HEK293T (cell line): ENCODE data around the gene SYNE1.

Experiments
- CTCF ChIA-PET: fragments of 350-600 bp; formaldehyde crosslinking; extraction: SDS; loops from one replicate; lab custom pipeline; 2021; ENCODE audit warnings: antibody characterized with exemption, inconsistent platforms; lab: Yijun Ruan, JAX
- POLR2A ChIA-PET: fragments of 350-600 bp; formaldehyde crosslinking; extraction: SDS; loops from one replicate; lab custom pipeline; 2020; ENCODE audit warnings: antibody characterized with exemption, inconsistent platforms; lab: Yijun Ruan, JAX
- DNase-seq: peaks from one replicate; pipeline ENCODE4 v3.0.0; 2012; ENCODE audit warnings: mixed read lengths; ENCODE audit errors: extremely low spot score
- ARNT ChIP-seq: fragments of 450-650 bp; IDR thresholded peaks from 2 replicates; pipeline ENCODE4 v1.6.1; 2017; ENCODE audit warnings: mild to moderate bottlenecking
- BHLHE40 ChIP-seq: fragments of 450-650 bp; IDR thresholded peaks from 2 replicates; pipeline ENCODE4 v1.6.1; 2016; ENCODE audit warnings: mild to moderate bottlenecking, moderate library complexity, borderline replicate concordance
- CTBP1 ChIP-seq: fragments of 450-650 bp; IDR thresholded peaks from 2 replicates; pipeline ENCODE4 v1.6.1; 2016; ENCODE audit warnings: borderline replicate concordance
- ELF4 ChIP-seq: fragments of 450-650 bp; IDR thresholded peaks from 2 replicates; pipeline ENCODE4 v1.6.1; 2017; ENCODE audit warnings: antibody characterized with exemption
- FOXA1 ChIP-seq: fragments of 450-650 bp; IDR thresholded peaks from 2 replicates; pipeline ENCODE4 v1.6.1; 2016; ENCODE audit warnings: mild to moderate bottlenecking
- FOXK2 ChIP-seq: fragments of 450-650 bp; IDR thresholded peaks from 2 replicates; pipeline ENCODE4 v1.6.1; 2016; ENCODE audit warnings: mild to moderate bottlenecking
- FOXM1 ChIP-seq: fragments of 450-650 bp; IDR thresholded peaks from 2 replicates; pipeline ENCODE4 v1.6.1; 2017; ENCODE audit warnings: mild to moderate bottlenecking, borderline replicate concordance
- HDGF ChIP-seq: fragments of 450-650 bp; IDR thresholded peaks from 2 replicates; pipeline ENCODE4 v1.6.1; 2017; ENCODE audit warnings: antibody characterized with exemption, borderline replicate concordance
- L3MBTL2 ChIP-seq: fragments of 450-650 bp; conservative IDR thresholded peaks from 2 replicates; pipeline ENCODE4 v1.6.1; 2016; ENCODE audit warnings: mild to moderate bottlenecking
- LEF1 ChIP-seq: fragments of 450-650 bp; IDR thresholded peaks from 2 replicates; pipeline ENCODE4 v1.6.1; 2017; ENCODE audit warnings: mild to moderate bottlenecking, borderline replicate concordance
- NFRKB ChIP-seq: fragments of 450-650 bp; IDR thresholded peaks from 2 replicates; pipeline ENCODE4 v1.6.1; 2016; ENCODE audit warnings: mild to moderate bottlenecking, moderate library complexity
- SP1 ChIP-seq: fragments of 450-650 bp; IDR thresholded peaks from 2 replicates; pipeline ENCODE4 v1.6.1; 2017
- SUZ12 ChIP-seq: fragments of 450-650 bp; IDR thresholded peaks from 2 replicates; pipeline ENCODE4 v1.6.1; 2016; ENCODE audit warnings: mild to moderate bottlenecking
- TARDBP ChIP-seq: fragments of 450-650 bp; IDR thresholded peaks from 2 replicates; pipeline ENCODE4 v1.6.1; 2016
- ZNF384 ChIP-seq: fragments of 450-650 bp; IDR thresholded peaks from 2 replicates; pipeline ENCODE4 v1.6.1; 2016
- TF ChIP-seq, protein P1 (sequence below): fragments of 450-650 bp; IDR thresholded peaks from 2 replicates; pipeline ENCODE4 v1.6.1; 2016

The SYNE1 gene

DNA sequence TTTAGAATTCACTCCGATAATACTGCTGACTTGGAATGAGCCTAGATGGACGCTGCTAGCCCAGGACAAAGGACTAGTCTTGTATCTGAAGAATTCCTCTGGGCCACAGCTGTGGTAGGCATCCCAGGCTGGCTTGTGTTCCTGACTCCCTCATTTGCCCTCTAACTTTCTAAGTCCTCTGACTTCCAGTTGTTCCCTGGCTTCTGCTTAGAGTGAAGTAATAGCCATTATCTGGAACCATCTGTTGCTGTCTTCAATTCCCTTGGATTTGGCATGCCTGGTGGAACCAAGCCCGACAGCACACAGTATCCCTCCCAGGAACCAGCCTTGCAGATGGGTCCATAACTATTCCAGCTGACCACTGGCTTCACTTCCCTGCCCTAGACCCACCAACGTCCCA, 376.0 kb downstream of the SYNE1 start:
- ChIA-PET CTCF (no interaction called here), POLR2A (no interaction called here)

DNA sequence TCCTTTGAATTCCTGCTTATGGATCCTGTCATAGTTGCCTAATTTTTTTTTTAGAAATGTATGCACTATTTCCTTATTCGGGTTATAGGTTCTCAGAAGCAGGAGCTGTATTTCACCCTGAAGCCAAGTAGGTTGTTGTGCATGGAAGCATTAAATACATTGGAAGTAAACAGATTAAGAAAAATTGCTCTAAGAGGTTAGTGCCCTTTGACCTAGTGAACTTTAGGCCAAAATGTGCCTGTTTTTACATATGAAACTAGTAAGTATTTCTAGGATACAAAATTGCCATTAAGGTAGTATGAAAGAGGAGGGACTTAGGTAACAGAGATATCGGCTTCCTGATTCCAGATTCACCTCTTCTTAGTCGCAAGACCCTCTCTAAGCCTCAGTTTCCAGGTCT, 377.9 kb downstream of the SYNE1 start:
- POLR2A ChIA-PET = no interaction called here
- no peak for DNase-seq
- CTCF ChIA-PET = no interaction called here
- TF ChIP-seq CTBP1 = no peak
- TF ChIP-seq SP1 = no peak
- no peak for TF ChIP-seq LEF1
- no peak for TF ChIP-seq TARDBP
- TF ChIP-seq FOXK2 = no peak
- no peak for TF ChIP-seq FOXM1
- no peak for TF ChIP-seq ELF4
- no peak for TF ChIP-seq BHLHE40
- TF ChIP-seq ZNF384 = no peak
- TF ChIP-seq FOXA1 = no peak
- no peak for TF ChIP-seq SUZ12
- TF ChIP-seq ARNT = no peak
- TF ChIP-seq HDGF = no peak
- TF ChIP-seq, protein P1, sequence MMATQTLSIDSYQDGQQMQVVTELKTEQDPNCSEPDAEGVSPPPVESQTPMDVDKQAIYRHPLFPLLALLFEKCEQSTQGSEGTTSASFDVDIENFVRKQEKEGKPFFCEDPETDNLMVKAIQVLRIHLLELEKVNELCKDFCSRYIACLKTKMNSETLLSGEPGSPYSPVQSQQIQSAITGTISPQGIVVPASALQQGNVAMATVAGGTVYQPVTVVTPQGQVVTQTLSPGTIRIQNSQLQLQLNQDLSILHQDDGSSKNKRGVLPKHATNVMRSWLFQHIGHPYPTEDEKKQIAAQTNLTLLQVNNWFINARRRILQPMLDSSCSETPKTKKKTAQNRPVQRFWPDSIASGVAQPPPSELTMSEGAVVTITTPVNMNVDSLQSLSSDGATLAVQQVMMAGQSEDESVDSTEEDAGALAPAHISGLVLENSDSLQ = no peak
- no peak for TF ChIP-seq L3MBTL2
- no peak for TF ChIP-seq NFRKB

More for the DNA sequence above, 376.0 kb downstream of the SYNE1 start:
- no peak for DNase-seq
- TF ChIP-seq, protein P1 = no peak
- TF ChIP-seq L3MBTL2 (no peak), NFRKB (no peak), ZNF384 (no peak), FOXA1 (no peak), SUZ12 (no peak), BHLHE40 (no peak), HDGF (no peak), TARDBP (no peak), ELF4 (no peak), CTBP1 (no peak), ARNT (no peak), FOXM1 (no peak), FOXK2 (no peak), SP1 (no peak), LEF1 (no peak)

DNA sequence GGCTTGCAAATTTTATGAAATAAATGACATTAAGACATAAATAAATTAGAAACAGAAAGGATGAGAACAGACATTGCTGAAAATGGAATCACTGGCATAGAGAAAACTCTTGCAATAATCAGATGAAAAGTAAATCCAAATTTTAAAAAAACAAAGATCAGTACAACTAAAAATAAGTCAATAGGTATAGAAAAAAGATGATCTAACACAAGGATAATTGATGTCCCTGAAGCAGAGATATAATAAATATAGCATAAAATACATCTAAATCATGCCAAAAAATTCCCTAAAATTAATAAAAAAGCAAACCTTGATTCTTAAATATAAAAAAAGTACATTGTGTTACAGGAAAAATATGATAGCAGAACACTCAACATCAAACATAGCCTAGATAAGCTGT, 379.6 kb downstream of the SYNE1 start:
- POLR2A ChIA-PET = no interaction called here
- CTCF ChIA-PET = interaction anchor here (0.6 kb wide), 1 partner anchor 382 kb away, joined by 3 read pairs; no protein-coding TSS in a partner anchor

DNA sequence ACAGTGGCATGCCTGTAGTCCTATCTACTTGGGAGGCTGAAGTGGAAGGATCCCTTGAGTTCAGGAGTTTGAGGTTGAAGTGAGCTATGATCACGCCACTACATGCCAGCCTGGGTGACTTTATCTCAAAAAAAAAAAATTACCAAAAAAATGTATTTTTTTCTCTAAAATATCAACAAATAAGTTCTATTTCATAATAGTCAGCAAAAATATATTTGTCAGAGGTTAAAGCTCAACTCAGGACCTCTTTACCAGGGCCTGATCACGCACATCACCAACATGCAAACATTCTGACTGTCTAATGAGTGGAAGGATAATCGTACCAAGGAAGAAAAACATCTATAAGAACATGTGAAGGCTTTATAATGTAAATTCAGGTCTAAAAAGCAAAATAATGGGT, 387.0 kb downstream of the SYNE1 start:
- DNase-seq = no peak
- TF ChIP-seq ARNT (no peak), HDGF (no peak), LEF1 (no peak), L3MBTL2 (no peak), FOXM1 (no peak), BHLHE40 (no peak), TARDBP (no peak), NFRKB (no peak), ZNF384 (no peak)
- TF ChIP-seq, protein P1 = no peak

More for the DNA sequence above, 379.6 kb downstream of the SYNE1 start:
- TF ChIP-seq BHLHE40 = no peak
- TF ChIP-seq ZNF384 = no peak
- TF ChIP-seq FOXA1 = no peak
- DNase-seq = no peak

DNA sequence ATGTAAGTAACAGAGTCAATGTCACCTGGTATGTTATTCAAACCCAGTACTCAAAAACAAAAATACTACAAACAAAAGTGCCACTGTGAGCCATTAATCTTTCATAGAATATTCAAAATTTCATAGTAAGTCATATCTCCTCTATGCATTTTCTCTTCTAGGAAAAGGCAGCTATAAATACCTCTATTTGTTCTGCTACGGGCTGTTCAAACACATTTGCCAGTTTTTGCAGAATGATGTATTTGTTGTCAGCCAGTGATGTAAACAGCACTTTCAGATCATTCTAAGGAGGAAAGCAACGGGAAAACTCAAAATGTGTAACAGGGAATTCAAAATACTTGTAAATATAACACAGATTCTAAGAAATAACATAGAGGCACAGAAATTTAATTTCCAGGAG, 388.2 kb downstream of the SYNE1 start:
- no peak for TF ChIP-seq SP1
- TF ChIP-seq FOXA1 = no peak
- no peak for TF ChIP-seq FOXK2
- TF ChIP-seq BHLHE40 = no peak
- TF ChIP-seq NFRKB = no peak
- TF ChIP-seq FOXM1 = no peak
- no peak for TF ChIP-seq CTBP1
- TF ChIP-seq ARNT = no peak
- TF ChIP-seq ZNF384 = no peak
- no peak for TF ChIP-seq SUZ12
- TF ChIP-seq L3MBTL2 = no peak
- no peak for DNase-seq
- ChIA-PET CTCF (no interaction called here), POLR2A (no interaction called here)

More for the DNA sequence above, 387.0 kb downstream of the SYNE1 start:
- ChIA-PET CTCF (no interaction called here), POLR2A (no interaction called here)

DNA sequence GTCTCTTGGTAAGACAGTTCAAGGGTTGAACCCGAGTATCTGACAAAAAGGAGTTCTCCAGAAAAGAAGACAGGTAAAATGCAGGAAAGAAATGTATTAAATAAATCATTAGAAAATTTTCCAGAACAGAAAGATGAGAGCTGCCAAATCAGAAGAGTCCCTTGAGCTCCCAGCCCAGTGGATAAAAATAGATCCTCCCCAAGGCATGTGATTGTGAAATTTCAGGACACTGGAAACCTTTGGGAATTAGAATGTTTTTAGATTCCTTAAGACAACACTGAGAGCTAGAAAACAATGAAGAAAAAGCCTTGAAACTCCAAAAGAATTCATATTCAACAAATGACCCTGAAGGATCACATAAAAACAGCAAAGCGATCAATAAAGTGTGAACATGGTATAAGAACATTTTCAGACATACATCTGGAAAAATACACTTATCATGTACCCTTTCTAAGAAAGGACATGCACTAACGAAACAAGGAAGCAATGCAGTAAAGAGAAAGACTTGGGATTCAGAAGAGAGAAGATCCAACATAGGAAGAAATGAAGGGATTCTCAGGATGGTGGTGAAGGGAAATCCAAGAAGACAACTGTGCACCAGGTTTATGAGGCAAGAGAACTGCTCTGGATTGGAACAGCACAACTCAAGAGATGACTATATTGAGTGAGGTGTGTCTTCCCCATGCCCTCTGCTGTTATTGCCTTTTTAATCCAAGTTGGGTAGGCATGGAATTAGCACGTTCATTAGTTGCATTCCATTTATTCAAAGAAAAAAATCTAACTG, 390.4 kb downstream of the SYNE1 start:
- POLR2A ChIA-PET = no interaction called here
- TF ChIP-seq, protein P1 = no peak
- TF ChIP-seq SUZ12 = no peak
- TF ChIP-seq BHLHE40 = no peak
- no peak for TF ChIP-seq FOXK2
- no peak for TF ChIP-seq LEF1
- no peak for TF ChIP-seq ARNT
- TF ChIP-seq ZNF384 = no peak
- TF ChIP-seq TARDBP = no peak
- no peak for TF ChIP-seq FOXA1
- TF ChIP-seq HDGF = no peak
- no peak for TF ChIP-seq NFRKB
- TF ChIP-seq FOXM1 = no peak
- TF ChIP-seq SP1 = no peak
- TF ChIP-seq CTBP1 = no peak
- TF ChIP-seq L3MBTL2 = no peak

More for the DNA sequence above, 390.4 kb downstream of the SYNE1 start:
- CTCF ChIA-PET = no interaction called here
- no peak for DNase-seq
